ENCODE results near the gene MEF2D. TPM values are rescaled to one million over a fixed set of nuclear protein-coding genes. Genes with fewer than 3 reads are reported as not detected.

The MEF2D gene
- total RNA-seq, 4 donors from 2014 or later: 8.4 to 101 (median 35.1) TPM

GRCh38 chr1:156476501-156477298 lies 23.9 kb downstream of the MEF2D start:
- H3K36me3 ChIP-seq: no peaks in the 10 kb centered on the region
- peak; percentile 69 to 76 for DNase-seq

GRCh38 chr1:156475568-156476500 lies 24.7 kb downstream of the MEF2D start:
- Histone ChIP-seq H3K9me3 (no peaks in the 10 kb centered on the region), H3K27ac (peak overlapping the region; percentile 92 to 98), H3K36me3 (no peaks in the 10 kb centered on the region), H3K4me3 (no peak overlapping the region), H3K27me3 (no peaks in the 10 kb centered on the region), H3K4me1 (peaks cover 17 to 31% of the 10 kb centered on the region in 2 donors)
- DNase-seq: peak; percentile 95 to 97
- intact Hi-C loops (cut with DNase I; ENCODE audit: low total_unique reads): no loop called here
- TF ChIP-seq CTCF (IDR thresholded peaks at IDR 0.05): no peak
- TF ChIP-seq POLR2A (IDR thresholded peaks at IDR 0.05): peak in 1 of 2 donors; percentile 68

More at GRCh38 chr1:156476501-156477298, 23.9 kb downstream of the MEF2D start:
- Histone ChIP-seq H3K4me3 (no peak overlapping the region), H3K27ac (peak overlapping the region; percentile 92 to 98), H3K27me3 (no peaks in the 10 kb centered on the region), H3K4me1 (peaks cover 17 to 31% of the 10 kb centered on the region in 2 donors), H3K9me3 (no peaks in the 10 kb centered on the region)
- TF ChIP-seq CTCF (IDR thresholded peaks at IDR 0.05) (no peak), POLR2A (IDR thresholded peaks at IDR 0.05) (no peak)
- intact Hi-C loops (cut with DNase I; ENCODE audit: low total_unique reads): no loop called here

GRCh38 chr1:156474966-156475365 lies 25.6 kb downstream of the MEF2D start:
- Histone ChIP-seq H3K4me3 (no peak overlapping the region), H3K36me3 (no peaks in the 10 kb centered on the region), H3K27ac (peak overlapping the region; percentile 92 to 98), H3K9me3 (no peaks in the 10 kb centered on the region), H3K4me1 (peaks cover 17 to 31% of the 10 kb centered on the region in 2 donors), H3K27me3 (no peaks in the 10 kb centered on the region)
- TF ChIP-seq POLR2A (IDR thresholded peaks at IDR 0.05): no peak
- TF ChIP-seq CTCF (IDR thresholded peaks at IDR 0.05): no peak
- DNase-seq: no peak
- intact Hi-C loops (cut with DNase I; ENCODE audit: low total_unique reads): no loop called here

- Histone ChIP-seq H3K36me3 (no peaks in the 10 kb centered on the region), H3K4me1 (peaks cover 10 to 16% of the 10 kb centered on the region in 2 donors), H3K9me3 (no peaks in the 10 kb centered on the region), H3K27ac (peak overlapping the region; percentile 92 to 98), H3K4me3 (no peak overlapping the region), H3K27me3 (no peaks in the 10 kb centered on the region)
- intact Hi-C loops (cut with DNase I; ENCODE audit: low total_unique reads): no loop called here
- no peak for DNase-seq
- no peak for TF ChIP-seq CTCF (IDR thresholded peaks at IDR 0.05)
- TF ChIP-seq POLR2A (IDR thresholded peaks at IDR 0.05): no peak
Measured at GRCh38 chr1:156471496-156472490, 28.8 kb downstream of the MEF2D start.

All from uterus (tissue), 4 donors.